Muscle layer of colon (tissue), 2 donors: ENCODE measurements around the gene HHAT.

ENCODE experiments used
- H3K27ac ChIP-seq: one replicate; pipeline ENCODE4 v1.7.0; 2013; ENCODE audit warnings: low read depth, mild to moderate bottlenecking, low read length, moderate library complexity
- H3K27me3 ChIP-seq, 2 donors: one replicate each; pipeline ENCODE4 v1.7.0; 2013; ENCODE audit warnings: low read length in 2 of 2, mild to moderate bottlenecking in 2 of 2; ENCODE audit not compliant: insufficient read depth in 2 of 2, control insufficient read depth in 1 of 2
- H3K36me3 ChIP-seq: one replicate; pipeline ENCODE4 v1.7.0; 2013; ENCODE audit warnings: mild to moderate bottlenecking, low read length; ENCODE audit not compliant: insufficient read depth
- H3K4me1 ChIP-seq: one replicate; pipeline ENCODE4 v1.7.0; 2013; ENCODE audit warnings: mild to moderate bottlenecking, low read length; ENCODE audit not compliant: insufficient read depth
- H3K4me3 ChIP-seq, 2 donors: one replicate each; pipeline ENCODE4 v1.7.0; 2013; ENCODE audit warnings: low read length in 2 of 2, low read depth in 1 of 2, mild to moderate bottlenecking in 1 of 2, moderate library complexity in 1 of 2
- H3K9ac ChIP-seq: one replicate; pipeline ENCODE4 v1.7.0; 2013; ENCODE audit warnings: low read length
- H3K9me3 ChIP-seq: one replicate; pipeline ENCODE4 v1.7.0; 2013; ENCODE audit warnings: mild to moderate bottlenecking, low read length
- donor health status: abdominal sarcoma.
- donor health status: Adenocarcinoma of cecum.

HHAT gene

DNA sequence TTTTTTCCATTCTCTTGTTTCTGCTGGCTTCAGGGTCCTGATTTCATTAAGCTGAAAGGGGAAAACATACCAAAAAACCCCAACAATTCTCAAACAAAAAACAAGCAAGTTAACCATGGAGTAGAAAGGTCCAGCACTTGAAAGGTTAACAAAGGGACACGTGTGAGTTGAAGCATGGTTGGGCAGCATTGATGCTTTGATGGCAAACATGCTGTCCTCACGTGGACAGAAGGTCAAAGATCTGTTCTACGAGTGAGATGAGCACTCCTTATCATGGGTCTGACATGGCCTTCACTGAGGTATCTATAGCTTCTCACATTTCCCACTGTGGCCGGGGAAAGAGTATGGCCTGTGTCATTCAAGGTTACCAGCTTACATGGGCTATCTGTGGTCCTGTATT, 394.9 kb downstream of the HHAT start:
- Histone ChIP-seq H3K27ac (no peak overlapping the region), H3K9me3 (no peaks in the 10 kb centered on the region), H3K4me1 (no peaks in the 10 kb centered on the region), H3K36me3 (no peaks in the 10 kb centered on the region), H3K9ac (no peak overlapping the region), H3K4me3 (no peak overlapping the region), H3K27me3 (no peaks in the 10 kb centered on the region)

DNA sequence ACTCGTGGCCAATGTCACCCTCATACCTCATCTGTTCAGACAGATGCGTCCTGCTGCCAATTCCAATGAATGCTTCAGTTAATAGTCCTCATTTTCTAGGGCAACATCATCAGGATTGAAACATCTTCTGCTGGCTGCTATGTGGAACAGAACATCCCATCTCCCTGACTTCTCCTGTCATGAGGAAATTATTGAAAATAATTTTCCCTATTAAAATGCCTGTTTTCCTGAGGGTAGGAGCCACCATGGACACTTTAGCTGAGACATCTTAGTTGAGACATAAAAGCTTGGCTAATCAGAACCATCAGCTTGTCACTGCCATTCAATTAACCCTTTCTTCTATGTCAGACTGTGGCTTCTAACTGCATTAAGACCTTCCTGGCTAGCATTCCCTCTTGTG, 396.1 kb downstream of the HHAT start:
- H3K4me1 ChIP-seq, result no peaks in the 10 kb centered on the region
- H3K9me3 ChIP-seq, result no peaks in the 10 kb centered on the region
- H3K27ac ChIP-seq, result no peak overlapping the region
- H3K27me3 ChIP-seq, result no peaks in the 10 kb centered on the region
- H3K36me3 ChIP-seq, result no peaks in the 10 kb centered on the region
- H3K4me3 ChIP-seq, result no peak overlapping the region
- no peak overlapping the region for H3K9ac ChIP-seq
